AG09309 (cell line): ENCODE data around the gene DIP2C.
"Not testable (repeated sequence)": the region's sequence is repeated elsewhere in the genome, so short reads cannot be mapped to it uniquely, and the experiment has no call there.

Experiments used
- DNase-seq: peaks from one replicate; pipeline ENCODE4 v3.0.0-alpha.2; 2010; ENCODE audit warnings: low read depth
- H3K4me3 ChIP-seq: 2 replicates; pipeline ENCODE4 v1.5.1; 2011; ENCODE audit warnings: mild to moderate bottlenecking, low read depth, low read length, moderate library complexity; ENCODE audit not compliant: control insufficient read depth
- TF ChIP-seq, protein P1 (sequence below): IDR thresholded peaks from 2 replicates; pipeline ENCODE4 v1.5.1; 2011; ENCODE audit warnings: mild to moderate bottlenecking, low read depth, low read length, inconsistent platforms; ENCODE audit not compliant: insufficient read depth, control insufficient read depth; ENCODE audit errors: missing control alignments

The DIP2C gene

DNA sequence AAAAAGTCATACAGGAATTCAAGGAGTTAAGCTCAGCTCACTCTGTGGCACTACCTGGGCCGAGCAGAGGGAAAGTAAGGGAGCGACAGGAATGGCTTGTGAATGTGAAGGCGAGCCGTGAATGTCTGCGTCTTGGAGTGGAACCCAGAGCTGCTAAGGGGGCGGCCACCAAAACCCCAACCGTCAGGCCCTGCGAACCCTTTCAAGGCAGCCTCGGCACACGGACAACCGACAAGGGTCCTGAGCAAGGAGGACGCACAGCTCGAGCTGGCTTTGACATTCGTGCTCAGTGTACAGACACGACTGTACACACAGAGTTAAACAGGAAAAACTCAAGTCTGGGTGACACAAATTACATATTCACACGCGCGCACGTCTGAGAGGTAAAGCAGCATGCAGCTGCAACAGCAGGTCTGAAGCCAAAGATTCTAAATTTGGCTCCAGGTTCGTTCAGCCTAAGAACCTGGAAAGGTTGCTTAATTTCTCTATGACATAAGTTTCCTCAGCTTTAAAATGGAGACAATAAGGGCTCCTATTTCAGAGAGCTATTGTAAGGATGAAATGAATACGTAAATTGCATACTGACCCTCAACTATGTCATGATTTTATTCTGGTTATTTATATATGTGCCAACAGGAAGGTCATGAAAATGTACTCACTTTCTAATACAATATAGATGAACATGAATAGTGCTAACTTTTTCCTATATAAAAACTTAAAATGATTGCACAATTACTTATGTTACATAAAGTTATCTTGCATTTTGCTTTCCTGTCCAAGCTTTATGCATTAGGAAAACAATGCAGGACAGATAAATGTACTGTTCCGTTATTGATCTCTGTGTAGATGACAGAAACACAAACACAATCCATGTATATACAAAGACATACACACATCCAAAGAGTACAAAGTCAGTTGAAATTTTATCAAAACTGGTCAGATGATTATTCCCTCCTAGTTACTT, 361.3 kb downstream of the DIP2C start:
- no peak overlapping the region for H3K4me3 ChIP-seq
- DNase-seq = no peak
- TF ChIP-seq, protein P1, sequence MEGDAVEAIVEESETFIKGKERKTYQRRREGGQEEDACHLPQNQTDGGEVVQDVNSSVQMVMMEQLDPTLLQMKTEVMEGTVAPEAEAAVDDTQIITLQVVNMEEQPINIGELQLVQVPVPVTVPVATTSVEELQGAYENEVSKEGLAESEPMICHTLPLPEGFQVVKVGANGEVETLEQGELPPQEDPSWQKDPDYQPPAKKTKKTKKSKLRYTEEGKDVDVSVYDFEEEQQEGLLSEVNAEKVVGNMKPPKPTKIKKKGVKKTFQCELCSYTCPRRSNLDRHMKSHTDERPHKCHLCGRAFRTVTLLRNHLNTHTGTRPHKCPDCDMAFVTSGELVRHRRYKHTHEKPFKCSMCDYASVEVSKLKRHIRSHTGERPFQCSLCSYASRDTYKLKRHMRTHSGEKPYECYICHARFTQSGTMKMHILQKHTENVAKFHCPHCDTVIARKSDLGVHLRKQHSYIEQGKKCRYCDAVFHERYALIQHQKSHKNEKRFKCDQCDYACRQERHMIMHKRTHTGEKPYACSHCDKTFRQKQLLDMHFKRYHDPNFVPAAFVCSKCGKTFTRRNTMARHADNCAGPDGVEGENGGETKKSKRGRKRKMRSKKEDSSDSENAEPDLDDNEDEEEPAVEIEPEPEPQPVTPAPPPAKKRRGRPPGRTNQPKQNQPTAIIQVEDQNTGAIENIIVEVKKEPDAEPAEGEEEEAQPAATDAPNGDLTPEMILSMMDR = no peak

DNA sequence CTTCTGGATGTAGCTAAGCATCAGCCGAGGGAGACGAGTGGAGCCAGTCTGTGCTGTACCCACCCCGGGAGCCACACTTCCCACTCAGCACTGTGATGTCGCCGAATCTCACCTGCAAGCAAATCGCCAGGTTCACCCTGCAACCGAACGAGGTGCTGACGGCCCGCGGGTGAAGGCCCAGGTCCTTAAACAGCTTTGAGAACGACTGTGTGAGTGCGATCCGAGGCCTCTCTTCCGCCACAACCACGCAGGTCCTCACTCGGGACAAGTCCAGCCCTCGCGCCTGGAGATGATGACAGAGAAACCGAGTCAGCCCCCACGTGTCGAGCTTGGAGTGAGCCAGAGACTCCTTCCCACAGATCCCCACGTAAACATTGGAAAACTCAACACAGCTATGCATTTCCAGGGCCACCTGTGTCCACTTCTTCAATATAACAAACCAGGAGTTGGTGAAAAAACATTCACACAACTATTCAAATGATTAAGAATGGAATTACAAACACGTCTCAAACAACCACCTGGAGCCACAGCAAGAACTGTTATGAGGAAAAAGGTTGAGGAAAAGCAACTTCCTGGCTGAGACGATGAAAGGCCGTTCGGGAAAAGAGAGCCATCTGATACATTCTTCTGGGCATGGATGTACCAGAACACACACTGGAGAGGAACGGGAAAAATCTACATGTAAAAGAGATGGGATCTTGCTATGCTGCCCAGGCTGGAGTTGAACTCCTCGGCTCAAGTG, 362.4 kb downstream of the DIP2C start:
- no peak overlapping the region for H3K4me3 ChIP-seq
- DNase-seq = no peak
- TF ChIP-seq, protein P1 = no peak

DNA sequence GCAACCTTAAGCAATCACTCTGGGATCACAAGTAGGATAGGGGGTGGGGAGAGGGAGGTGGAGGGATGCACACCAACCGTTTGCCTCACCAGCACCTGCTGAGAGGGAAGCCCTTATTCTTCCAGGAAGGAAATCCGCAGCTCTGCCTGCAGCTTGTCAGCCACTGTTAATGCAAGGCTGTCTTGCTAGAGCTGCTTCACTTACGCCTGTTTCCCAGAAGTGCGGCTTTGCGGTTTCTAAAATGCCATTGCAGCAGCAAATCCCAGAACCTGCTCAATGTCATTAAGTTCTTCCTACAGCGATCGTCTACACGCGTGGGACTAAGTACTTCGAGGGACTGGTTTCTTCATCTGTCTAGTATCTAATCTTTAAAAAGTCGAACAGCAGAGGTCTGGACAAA, 363.1 kb downstream of the DIP2C start:
- TF ChIP-seq, protein P1 = no peak
- DNase-seq = no peak
- H3K4me3 ChIP-seq = no peak overlapping the region

DNA sequence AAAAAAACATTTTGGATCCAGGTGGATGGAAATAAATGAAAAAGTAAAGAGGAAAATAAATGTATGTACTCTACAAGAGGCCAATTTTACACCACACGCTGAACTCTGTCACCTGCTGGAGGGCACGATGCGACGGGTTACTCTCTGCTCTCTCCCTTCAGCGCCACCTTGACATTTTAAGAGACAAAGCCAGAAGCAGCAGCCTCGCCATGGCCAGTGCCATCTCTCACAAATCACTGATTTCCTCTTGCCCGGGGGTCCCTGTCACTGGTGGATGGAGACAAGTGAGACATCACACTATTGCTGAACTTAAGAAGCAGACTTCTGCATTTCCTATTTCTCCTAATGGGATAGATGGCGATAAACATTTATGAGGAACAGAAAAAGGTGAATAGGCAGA, 364.2 kb downstream of the DIP2C start:
- TF ChIP-seq, protein P1 = no peak
- DNase-seq = no peak
- H3K4me3 ChIP-seq = no peak overlapping the region

DNA sequence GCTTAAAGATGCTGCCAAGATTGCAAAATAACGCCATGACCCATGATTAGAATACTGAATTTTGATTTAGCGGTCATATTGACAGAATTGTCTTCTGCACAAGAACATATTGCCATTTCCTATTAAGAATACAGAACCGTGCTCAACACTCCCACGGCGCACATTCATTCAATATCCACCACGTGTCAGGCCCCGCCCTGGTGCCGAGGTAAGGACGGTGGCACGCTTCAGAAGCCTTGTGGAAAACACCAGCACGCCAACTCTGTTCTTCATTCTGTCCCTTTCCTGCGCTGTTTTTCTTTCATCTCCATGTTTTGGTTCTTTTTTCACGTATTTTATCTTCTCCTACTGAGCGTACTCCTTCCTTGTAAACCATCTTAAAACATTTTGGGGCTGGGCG, 364.9 kb downstream of the DIP2C start:
- no peak overlapping the region for H3K4me3 ChIP-seq
- no peak for DNase-seq
- TF ChIP-seq, protein P1 = no peak

DNA sequence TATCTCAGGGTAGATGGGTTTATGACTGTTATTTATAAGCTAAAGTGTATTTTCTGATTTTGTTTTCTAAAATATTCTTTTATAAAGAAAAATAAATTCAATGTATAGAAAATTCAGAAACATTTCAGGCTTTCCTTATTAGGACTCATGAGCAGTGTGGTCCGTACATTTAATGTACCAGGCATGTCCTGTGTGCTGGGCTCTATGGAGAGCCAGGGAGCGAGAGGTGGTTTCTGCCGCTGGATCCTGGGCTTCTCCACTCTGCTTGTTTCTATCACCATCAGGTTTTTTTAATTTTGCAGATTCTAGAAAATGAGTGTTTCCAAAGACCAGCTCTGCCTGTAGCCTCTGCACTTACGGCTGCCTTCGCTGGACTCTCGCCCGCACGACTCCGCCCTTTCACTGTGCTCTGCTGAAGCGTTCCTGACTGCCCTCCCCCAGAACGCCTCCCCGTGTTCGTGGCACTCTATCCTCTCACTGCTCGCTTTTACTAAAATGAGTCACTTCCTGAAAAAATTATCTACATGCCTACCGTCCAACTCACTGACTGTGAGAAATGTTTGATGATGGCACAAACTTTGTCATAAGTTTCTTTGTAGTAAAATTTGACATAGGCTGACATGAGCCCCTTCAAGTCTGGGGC, 365.7 kb downstream of the DIP2C start:
- H3K4me3 ChIP-seq = peak overlapping the region; percentile 18
- DNase-seq = peak; percentile 94
- TF ChIP-seq, protein P1 = no peak

DNA sequence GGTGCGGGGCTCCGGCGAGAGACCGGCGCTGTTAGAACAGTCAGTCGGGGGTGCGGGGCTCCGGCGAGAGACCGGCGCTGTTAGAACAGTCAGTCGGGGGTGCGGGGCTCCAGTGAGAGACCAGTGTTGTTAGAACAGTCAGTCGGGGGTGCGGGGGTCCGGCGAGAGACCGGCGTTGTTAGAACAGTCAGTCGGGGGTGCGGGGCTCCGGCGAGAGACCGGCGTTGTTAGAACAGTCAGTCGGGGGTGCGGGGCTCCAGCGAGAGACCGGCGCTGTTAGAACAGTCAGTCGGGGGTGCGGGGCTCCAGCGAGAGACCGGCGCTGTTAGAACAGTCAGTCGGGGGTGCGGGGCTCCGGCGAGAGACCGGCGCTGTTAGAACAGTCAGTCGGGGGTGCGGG, 366.4 kb downstream of the DIP2C start:
- H3K4me3 ChIP-seq, DNase-seq: not testable (repeated sequence)
